Smooth muscle cell (in vitro differentiated cells): ENCODE measurements around the gene MRPS34. TPM values are rescaled to one million over a fixed set of nuclear protein-coding genes. Genes with fewer than 3 reads are reported as not detected.

Experiments
- DNase-seq: peaks from one replicate; lab custom pipeline; 2025; ENCODE audit not compliant: unreplicated experiment; lab: John Stamatoyannopoulos, UW
- H2AFZ ChIP-seq: fragments of 200-600 bp; sonication (generic); 2 replicates; pipeline ENCODE4 v1.6.0; 2016; ENCODE audit warnings: antibody characterized with exemption, low read depth, mild to moderate bottlenecking
- H3F3A ChIP-seq: fragments of 200-600 bp; sonication (generic); 2 replicates; pipeline ENCODE4 v1.6.0; 2017; ENCODE audit warnings: antibody characterized with exemption, low read depth
- H3K27ac ChIP-seq: fragments of 200-600 bp; sonication (generic); 2 replicates; pipeline ENCODE4 v1.5.1; 2016; ENCODE audit warnings: low read depth, mild to moderate bottlenecking
- H3K27me3 ChIP-seq: fragments of 200-600 bp; sonication (generic); 2 replicates; pipeline ENCODE4 v1.6.1; 2016; ENCODE audit warnings: low read depth, mild to moderate bottlenecking
- H3K36me3 ChIP-seq: fragments of 200-600 bp; sonication (generic); 2 replicates; pipeline ENCODE4 v1.5.1; 2016; ENCODE audit warnings: low read depth
- H3K4me1 ChIP-seq: fragments of 200-600 bp; sonication (generic); 2 replicates; pipeline ENCODE4 v1.5.1; 2016; ENCODE audit warnings: low read depth
- H3K4me2 ChIP-seq: fragments of 200-600 bp; sonication (generic); 2 replicates; pipeline ENCODE4 v1.6.0; 2016; ENCODE audit warnings: mild to moderate bottlenecking
- H3K4me3 ChIP-seq: fragments of 200-600 bp; sonication (generic); 2 replicates; pipeline ENCODE4 v1.5.1; 2016; ENCODE audit warnings: mild to moderate bottlenecking
- H3K79me2 ChIP-seq: fragments of 200-600 bp; sonication (generic); 2 replicates; pipeline ENCODE4 v1.6.0; 2016; ENCODE audit warnings: low read depth, mild to moderate bottlenecking
- H3K9ac ChIP-seq: fragments of 200-600 bp; sonication (generic); 2 replicates; pipeline ENCODE4 v1.6.0; 2016; ENCODE audit warnings: low read depth
- H3K9me3 ChIP-seq: fragments of 200-600 bp; sonication (generic); replicated peaks from 2 replicates; pipeline ENCODE4 v1.5.1; 2016; ENCODE audit warnings: low read depth
- H4K20me1 ChIP-seq: fragments of 200-600 bp; sonication (generic); 2 replicates; pipeline ENCODE4 v1.6.0; 2016; ENCODE audit warnings: low read depth
- WGBS: methylation state at CpG from one replicate; pipeline ENCODE4 v1.1.7; 2016; ENCODE audit warnings: low lambda C conversion rate; 5-methylcytosine and 5-hydroxymethylcytosine counted together
- polyA plus RNA-seq: library from polyadenylated mRNA; unstranded; fragments of >200 nt; fragmentation: Nextera tagmentation; extraction: Ambion mirVana; gene quantifications from 2 replicates; pipeline ENCODE4 v1.2.1, GENCODE V29; 2016
- total RNA-seq: library from RNA; depleted of rRNA; stranded (reverse); fragments of >200 nt; gene quantifications from 2 replicates; pipeline ENCODE4 v1.2.3, GENCODE V29; 2014
- TF ChIP-seq, protein P1 (sequence below): fragments of 200-600 bp; sonication (generic); IDR thresholded peaks from 2 replicates; pipeline ENCODE4 v1.5.1; 2017; ENCODE audit warnings: borderline replicate concordance, mild to moderate bottlenecking, antibody characterized with exemption; ENCODE audit not compliant: insufficient read depth, poor library complexity, severe bottlenecking

Gene MRPS34
- total and polyA plus RNA-seq, 2 experiments from 2014 or later = 62.9 to 111 TPM

DNA sequence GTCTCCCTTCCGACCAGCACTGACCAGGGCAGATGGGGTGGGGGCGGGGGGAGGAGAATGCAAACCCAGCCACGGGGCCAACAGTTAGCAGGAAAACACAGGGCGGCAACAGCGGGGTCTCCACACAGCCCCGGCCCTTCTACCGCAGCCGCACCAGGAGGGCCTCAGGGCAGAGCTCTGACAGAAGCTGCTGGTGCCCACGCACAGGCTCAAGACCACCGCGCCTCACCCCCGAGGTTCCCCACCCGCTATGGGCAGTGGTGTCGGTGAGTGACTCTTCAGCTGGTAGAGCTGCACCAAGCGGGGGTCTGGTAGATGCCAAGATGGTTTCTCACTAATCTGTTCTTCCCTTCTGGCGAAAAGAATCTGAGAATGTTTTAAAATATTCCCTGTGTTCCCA is 37.6 kb upstream of the MRPS34 start:
- Histone ChIP-seq H3K36me3 (no peaks in the 10 kb centered on the region), H3K4me1 (peaks cover 5% of the 10 kb centered on the region), H3K4me3 (no peak overlapping the region), H3K27me3 (no peaks in the 10 kb centered on the region), H3K9ac (no peak overlapping the region), H3F3A (peaks cover 8% of the 10 kb centered on the region), H3K27ac (no peak overlapping the region), H3K4me2 (no peak overlapping the region), H3K79me2 (no peaks in the 10 kb centered on the region), H2AFZ (no peak overlapping the region), H3K9me3 (no peaks in the 10 kb centered on the region), H4K20me1 (no peaks in the 10 kb centered on the region)
- no peak for DNase-seq
- 95% methylated on average over 16 of the region's 16 CpGs for WGBS
- TF ChIP-seq, protein P1, sequence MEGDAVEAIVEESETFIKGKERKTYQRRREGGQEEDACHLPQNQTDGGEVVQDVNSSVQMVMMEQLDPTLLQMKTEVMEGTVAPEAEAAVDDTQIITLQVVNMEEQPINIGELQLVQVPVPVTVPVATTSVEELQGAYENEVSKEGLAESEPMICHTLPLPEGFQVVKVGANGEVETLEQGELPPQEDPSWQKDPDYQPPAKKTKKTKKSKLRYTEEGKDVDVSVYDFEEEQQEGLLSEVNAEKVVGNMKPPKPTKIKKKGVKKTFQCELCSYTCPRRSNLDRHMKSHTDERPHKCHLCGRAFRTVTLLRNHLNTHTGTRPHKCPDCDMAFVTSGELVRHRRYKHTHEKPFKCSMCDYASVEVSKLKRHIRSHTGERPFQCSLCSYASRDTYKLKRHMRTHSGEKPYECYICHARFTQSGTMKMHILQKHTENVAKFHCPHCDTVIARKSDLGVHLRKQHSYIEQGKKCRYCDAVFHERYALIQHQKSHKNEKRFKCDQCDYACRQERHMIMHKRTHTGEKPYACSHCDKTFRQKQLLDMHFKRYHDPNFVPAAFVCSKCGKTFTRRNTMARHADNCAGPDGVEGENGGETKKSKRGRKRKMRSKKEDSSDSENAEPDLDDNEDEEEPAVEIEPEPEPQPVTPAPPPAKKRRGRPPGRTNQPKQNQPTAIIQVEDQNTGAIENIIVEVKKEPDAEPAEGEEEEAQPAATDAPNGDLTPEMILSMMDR = no peak

DNA sequence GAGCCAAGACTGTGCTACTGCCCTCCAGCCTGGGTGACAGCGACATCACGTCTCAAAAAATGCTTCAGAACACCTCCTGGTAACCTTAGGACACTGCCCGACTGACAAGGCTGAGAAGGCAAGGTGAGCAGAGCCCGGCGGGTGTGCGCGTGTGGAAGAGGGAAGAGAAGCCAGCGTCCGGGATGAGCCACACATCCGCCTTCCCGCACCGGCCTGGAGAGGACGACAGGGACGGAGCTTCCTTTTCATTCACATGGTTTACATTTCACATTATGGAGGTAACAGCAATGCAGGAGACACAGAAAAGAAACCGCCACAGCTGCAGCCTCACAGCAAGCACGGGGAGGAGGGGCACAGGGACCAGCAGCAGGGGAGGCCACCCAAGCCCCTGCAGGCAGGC is 37.2 kb upstream of the MRPS34 start:
- Histone ChIP-seq H3F3A (peaks cover 8% of the 10 kb centered on the region), H3K27ac (no peak overlapping the region), H3K9ac (no peak overlapping the region), H4K20me1 (no peaks in the 10 kb centered on the region), H2AFZ (no peak overlapping the region), H3K4me3 (no peak overlapping the region), H3K36me3 (no peaks in the 10 kb centered on the region), H3K27me3 (no peaks in the 10 kb centered on the region), H3K79me2 (no peaks in the 10 kb centered on the region), H3K4me2 (no peak overlapping the region), H3K4me1 (peaks cover 5% of the 10 kb centered on the region), H3K9me3 (no peaks in the 10 kb centered on the region)
- WGBS = 98% methylated on average over 16 of the region's 16 CpGs
- TF ChIP-seq, protein P1 = no peak
- DNase-seq = no peak

DNA sequence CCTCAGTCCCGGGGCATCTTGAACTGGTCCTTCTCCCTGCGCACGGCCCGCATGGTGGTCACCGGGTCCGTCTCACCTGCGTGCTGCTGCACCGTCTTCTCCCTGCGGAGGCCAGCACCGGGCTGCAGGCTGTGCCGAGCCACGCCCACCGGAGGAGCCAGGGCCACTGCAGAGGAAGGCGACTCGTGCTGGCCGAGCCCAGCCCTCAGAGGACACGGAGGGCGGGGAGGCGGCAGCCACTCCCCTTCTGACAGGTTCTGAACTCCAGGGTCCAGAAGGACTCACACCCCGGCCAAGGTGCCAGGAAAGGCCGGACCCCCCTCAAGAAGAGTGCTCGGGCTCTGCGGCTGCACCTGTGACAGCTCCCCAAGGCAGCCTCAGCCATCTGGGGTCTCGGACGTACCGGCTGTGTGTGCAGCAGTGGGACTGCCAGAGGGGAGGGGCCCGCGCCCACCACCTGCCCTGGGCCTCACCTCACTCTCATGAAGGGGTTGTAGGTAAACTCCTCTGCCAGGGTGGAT is 36.4 kb upstream of the MRPS34 start:
- H3K9ac ChIP-seq = no peak overlapping the region
- H3K4me1 ChIP-seq = peaks cover 5% of the 10 kb centered on the region
- no peak overlapping the region for H2AFZ ChIP-seq
- no peak overlapping the region for H3K4me3 ChIP-seq
- no peak overlapping the region for H3K4me2 ChIP-seq
- no peaks in the 10 kb centered on the region for H4K20me1 ChIP-seq
- no peaks in the 10 kb centered on the region for H3K36me3 ChIP-seq
- no peaks in the 10 kb centered on the region for H3K9me3 ChIP-seq
- TF ChIP-seq, protein P1 = no peak
- no peaks in the 10 kb centered on the region for H3K79me2 ChIP-seq
- WGBS = 81% methylated on average over 27 of the region's 28 CpGs
- H3F3A ChIP-seq = peaks cover 8% of the 10 kb centered on the region
- no peak for DNase-seq
- H3K27me3 ChIP-seq = no peaks in the 10 kb centered on the region
- no peak overlapping the region for H3K27ac ChIP-seq

DNA sequence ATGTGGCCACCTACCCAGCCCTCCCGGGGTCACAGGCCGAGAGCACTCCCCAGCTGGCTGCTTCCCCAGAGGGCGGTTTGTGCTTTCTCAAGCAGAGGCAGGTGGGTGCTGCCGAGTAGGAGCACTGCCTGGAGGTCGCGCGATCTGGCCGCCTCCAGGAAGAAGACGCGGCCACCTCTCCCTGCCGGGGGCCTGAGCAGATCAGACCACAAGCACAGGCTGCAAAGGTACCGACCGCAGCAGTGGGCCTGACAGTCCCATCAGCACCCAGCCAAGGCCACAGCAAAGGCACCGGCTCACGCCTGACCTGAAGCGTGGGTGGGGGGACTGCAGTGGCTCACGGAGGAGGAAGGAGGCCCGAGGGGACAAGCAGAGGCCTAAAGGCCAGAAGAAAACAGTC is 35.8 kb upstream of the MRPS34 start:
- Histone ChIP-seq H3K27me3 (no peaks in the 10 kb centered on the region), H3K79me2 (no peaks in the 10 kb centered on the region), H2AFZ (no peak overlapping the region), H3F3A (peaks cover 5% of the 10 kb centered on the region), H4K20me1 (no peaks in the 10 kb centered on the region), H3K9ac (no peak overlapping the region), H3K36me3 (no peaks in the 10 kb centered on the region), H3K27ac (no peak overlapping the region), H3K9me3 (no peaks in the 10 kb centered on the region), H3K4me1 (peaks cover 5% of the 10 kb centered on the region), H3K4me3 (no peak overlapping the region), H3K4me2 (no peak overlapping the region)
- DNase-seq = no peak
- TF ChIP-seq, protein P1 = no peak
- WGBS = 84% methylated on average over 18 of the region's 18 CpGs
